ENCODE data around the gene CCDC171. TPM values are rescaled to one million over a fixed set of nuclear protein-coding genes. Genes with fewer than 3 reads are reported as not detected.

The CCDC171 gene
- total RNA-seq, 1 donor from 2014 or later = 1.6 TPM

- no peaks in the 10 kb centered on the region for H3K27me3 ChIP-seq (ENCODE audit: control insufficient read depth, insufficient read depth, low read length)
- TF ChIP-seq CTCF (IDR thresholded peaks at IDR 0.05; ENCODE audit: insufficient read depth, low read length, severe bottlenecking) = no peak
- DNase-seq (ENCODE audit: low read depth) = no peak
- no peaks in the 10 kb centered on the region for H3K36me3 ChIP-seq (ENCODE audit: control insufficient read depth, insufficient read depth, low read length)
- FAIRE-seq = no peak
- H3K4me3 ChIP-seq (ENCODE audit: low read depth, low read length) = no peak overlapping the region
Measured at GRCh38 chr9:15724016-15724415, 171.2 kb downstream of the CCDC171 start.

GRCh38 chr9:15724612-15725011, 171.8 kb downstream of the CCDC171 start:
- no peak overlapping the region for H3K4me3 ChIP-seq (ENCODE audit: low read depth, low read length)
- DNase-seq (ENCODE audit: low read depth) (no peak), FAIRE-seq (no peak)
- no peak for TF ChIP-seq CTCF (IDR thresholded peaks at IDR 0.05; ENCODE audit: insufficient read depth, low read length, severe bottlenecking)
- no peaks in the 10 kb centered on the region for H3K27me3 ChIP-seq (ENCODE audit: control insufficient read depth, insufficient read depth, low read length)
- H3K36me3 ChIP-seq (ENCODE audit: control insufficient read depth, insufficient read depth, low read length) = no peaks in the 10 kb centered on the region

GRCh38 chr9:15725953-15726352, 173.1 kb downstream of the CCDC171 start:
- no peak for TF ChIP-seq CTCF (IDR thresholded peaks at IDR 0.05; ENCODE audit: insufficient read depth, low read length, severe bottlenecking)
- no peak for FAIRE-seq

GRCh38 chr9:15729507-15729906, 176.7 kb downstream of the CCDC171 start:
- Histone ChIP-seq H3K27me3 (ENCODE audit: control insufficient read depth, insufficient read depth, low read length) (no peaks in the 10 kb centered on the region), H3K36me3 (ENCODE audit: control insufficient read depth, insufficient read depth, low read length) (no peaks in the 10 kb centered on the region), H3K4me3 (ENCODE audit: low read depth, low read length) (no peak overlapping the region)
- DNase-seq (ENCODE audit: low read depth) (no peak), FAIRE-seq (no peak)
- TF ChIP-seq CTCF (IDR thresholded peaks at IDR 0.05; ENCODE audit: insufficient read depth, low read length, severe bottlenecking) = no peak

More at GRCh38 chr9:15725953-15726352, 173.1 kb downstream of the CCDC171 start:
- H3K27me3 ChIP-seq (ENCODE audit: control insufficient read depth, insufficient read depth, low read length) = no peaks in the 10 kb centered on the region
- DNase-seq (ENCODE audit: low read depth) = peak; percentile 9
- H3K36me3 ChIP-seq (ENCODE audit: control insufficient read depth, insufficient read depth, low read length) = no peaks in the 10 kb centered on the region
- H3K4me3 ChIP-seq (ENCODE audit: low read depth, low read length) = no peak overlapping the region

GRCh38 chr9:15735083-15735857, 182.4 kb downstream of the CCDC171 start:
- no peaks in the 10 kb centered on the region for H3K27me3 ChIP-seq (ENCODE audit: control insufficient read depth, insufficient read depth, low read length)
- H3K36me3 ChIP-seq (ENCODE audit: control insufficient read depth, insufficient read depth, low read length) = no peaks in the 10 kb centered on the region
- H3K4me3 ChIP-seq (ENCODE audit: low read depth, low read length) = no peak overlapping the region
- no peak for TF ChIP-seq CTCF (IDR thresholded peaks at IDR 0.05; ENCODE audit: insufficient read depth, low read length, severe bottlenecking)
- DNase-seq (ENCODE audit: low read depth) = peak; percentile 94
- FAIRE-seq = no peak

- DNase-seq (ENCODE audit: low read depth) (no peak), FAIRE-seq (no peak)
- Histone ChIP-seq H3K4me3 (ENCODE audit: low read depth, low read length) (no peak overlapping the region), H3K27me3 (ENCODE audit: control insufficient read depth, insufficient read depth, low read length) (no peaks in the 10 kb centered on the region), H3K36me3 (ENCODE audit: control insufficient read depth, insufficient read depth, low read length) (no peaks in the 10 kb centered on the region)
- TF ChIP-seq CTCF (IDR thresholded peaks at IDR 0.05; ENCODE audit: insufficient read depth, low read length, severe bottlenecking) = no peak
Measured at GRCh38 chr9:15736569-15736968, 183.7 kb downstream of the CCDC171 start.
